GM12872 (cell line): Measurements from ENCODE around the gene PEPD.

Source experiments
- TF ChIP-seq, protein P1 (sequence below): IDR thresholded peaks from 3 replicates; pipeline ENCODE4 v1.5.1; 2011; ENCODE audit warnings: low read depth, mild to moderate bottlenecking, low read length, moderate library complexity; ENCODE audit not compliant: insufficient read depth

The PEPD gene

DNA sequence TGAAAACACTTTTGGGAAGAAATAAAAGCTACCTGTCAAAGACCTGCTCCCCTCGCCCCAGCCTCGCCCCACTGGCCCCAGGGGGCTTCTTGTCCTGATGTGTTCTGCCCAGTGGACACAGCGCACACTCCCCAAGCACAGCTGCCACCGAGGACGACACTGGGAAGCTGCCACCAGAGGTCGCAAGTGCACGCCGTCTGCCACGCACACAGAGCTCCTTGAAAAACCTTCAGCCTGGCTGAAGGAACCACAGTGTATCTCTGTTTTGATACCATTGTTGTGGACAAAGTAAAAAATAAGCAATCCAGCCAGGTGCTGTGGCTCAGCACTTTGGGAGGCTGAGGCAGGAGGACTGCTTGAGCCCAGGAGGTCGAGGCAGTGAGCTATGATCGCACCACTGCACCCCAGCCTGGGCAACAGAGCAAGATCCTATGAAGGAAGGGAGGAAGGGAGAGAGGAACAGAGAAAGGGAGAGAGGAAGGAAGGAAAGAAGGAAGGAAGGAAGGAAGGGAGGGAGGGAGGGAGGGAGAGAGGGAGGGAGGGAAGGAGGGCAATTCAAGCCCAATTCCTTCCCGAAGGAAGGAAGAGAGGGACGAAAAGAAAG, 90.8 kb downstream of the PEPD start:
- TF ChIP-seq, protein P1, sequence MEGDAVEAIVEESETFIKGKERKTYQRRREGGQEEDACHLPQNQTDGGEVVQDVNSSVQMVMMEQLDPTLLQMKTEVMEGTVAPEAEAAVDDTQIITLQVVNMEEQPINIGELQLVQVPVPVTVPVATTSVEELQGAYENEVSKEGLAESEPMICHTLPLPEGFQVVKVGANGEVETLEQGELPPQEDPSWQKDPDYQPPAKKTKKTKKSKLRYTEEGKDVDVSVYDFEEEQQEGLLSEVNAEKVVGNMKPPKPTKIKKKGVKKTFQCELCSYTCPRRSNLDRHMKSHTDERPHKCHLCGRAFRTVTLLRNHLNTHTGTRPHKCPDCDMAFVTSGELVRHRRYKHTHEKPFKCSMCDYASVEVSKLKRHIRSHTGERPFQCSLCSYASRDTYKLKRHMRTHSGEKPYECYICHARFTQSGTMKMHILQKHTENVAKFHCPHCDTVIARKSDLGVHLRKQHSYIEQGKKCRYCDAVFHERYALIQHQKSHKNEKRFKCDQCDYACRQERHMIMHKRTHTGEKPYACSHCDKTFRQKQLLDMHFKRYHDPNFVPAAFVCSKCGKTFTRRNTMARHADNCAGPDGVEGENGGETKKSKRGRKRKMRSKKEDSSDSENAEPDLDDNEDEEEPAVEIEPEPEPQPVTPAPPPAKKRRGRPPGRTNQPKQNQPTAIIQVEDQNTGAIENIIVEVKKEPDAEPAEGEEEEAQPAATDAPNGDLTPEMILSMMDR: peak; percentile 94

DNA sequence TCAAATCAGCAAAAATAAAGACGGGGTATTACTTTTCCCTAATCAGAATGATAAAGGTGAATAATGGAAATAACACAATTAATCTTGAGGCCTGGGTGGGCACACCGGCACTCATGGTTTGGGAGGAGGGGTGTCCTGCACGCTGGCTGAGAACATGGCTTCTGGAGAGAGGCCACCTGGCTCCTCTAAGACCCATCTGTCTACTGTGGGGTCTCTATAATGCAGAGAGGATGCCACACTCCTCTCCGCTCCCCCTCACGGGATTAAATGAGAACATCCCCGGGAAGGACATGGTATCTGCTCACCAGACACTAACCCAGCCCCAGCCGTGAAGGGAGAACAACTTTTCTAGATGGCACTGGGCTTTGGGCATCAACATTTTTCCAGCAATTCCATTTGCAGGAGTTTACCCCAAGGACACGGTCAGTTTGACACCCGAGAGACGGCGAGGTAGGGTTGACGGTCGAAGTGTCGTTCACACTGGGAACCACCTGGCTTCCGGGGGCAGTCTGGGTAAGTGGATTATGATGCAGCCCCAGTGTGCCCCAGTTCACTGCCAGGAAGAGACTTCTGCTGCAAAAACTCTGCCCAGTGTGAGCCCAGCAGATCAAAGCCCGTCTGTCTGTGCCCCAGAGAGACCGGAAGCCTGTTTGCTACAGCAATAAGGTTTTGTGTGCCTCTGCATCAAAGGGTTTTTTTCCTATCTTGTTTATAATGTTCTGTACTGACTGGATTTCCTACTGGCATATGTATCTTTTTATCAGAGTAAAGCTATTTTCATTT, 91.5 kb downstream of the PEPD start:
- TF ChIP-seq, protein P1: no peak

- TF ChIP-seq, protein P1: no peak
Measured at GRCh38 chr19:33428627-33429125, 92.9 kb downstream of the PEPD start.

DNA sequence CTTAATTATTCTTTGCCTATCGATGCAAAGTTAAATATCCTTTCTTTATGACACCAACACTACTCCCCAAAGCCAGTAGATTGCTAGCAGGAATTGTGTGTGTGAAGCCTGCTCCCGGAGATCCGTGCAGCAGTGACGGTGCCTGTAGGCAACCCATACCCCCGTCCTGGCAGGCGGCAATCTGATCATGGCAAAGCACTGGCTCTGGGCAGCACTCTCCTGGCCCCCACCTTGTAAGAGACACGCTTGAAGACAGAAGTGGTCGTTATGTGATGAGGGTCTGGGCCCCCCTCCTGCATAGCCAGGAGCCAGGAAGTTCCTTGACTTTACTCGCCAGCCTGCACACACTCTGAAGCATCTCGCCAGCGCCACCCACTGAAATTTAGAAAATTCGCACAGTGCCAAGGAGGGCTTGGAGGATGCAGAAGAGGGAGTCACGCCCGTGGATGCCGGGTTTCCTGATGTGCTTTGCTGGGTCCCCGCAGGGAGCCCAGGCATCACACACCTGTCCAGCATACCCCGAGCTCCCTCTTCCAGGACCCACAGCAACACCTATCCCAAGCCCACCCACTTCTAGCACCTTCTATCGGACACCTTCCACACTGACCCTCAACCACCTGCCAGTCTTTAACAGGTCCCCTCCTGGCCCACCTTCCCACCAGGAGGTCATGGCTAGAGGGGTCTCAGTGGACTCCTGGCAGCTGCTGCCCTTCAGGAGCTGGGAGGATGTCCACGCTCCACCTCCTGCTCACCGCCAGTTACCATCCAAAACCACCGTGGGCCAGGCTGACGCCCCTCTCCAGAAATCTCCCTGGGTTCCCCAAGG, 93.6 kb downstream of the PEPD start:
- TF ChIP-seq, protein P1: no peak

GRCh38 chr19:33426621-33427361, 94.8 kb downstream of the PEPD start:
- TF ChIP-seq, protein P1: no peak

GRCh38 chr19:33424181-33424580, 97.4 kb downstream of the PEPD start:
- TF ChIP-seq, protein P1: no peak
